CD4-positive, alpha-beta T cell treated with Interleukin-15 for 4 hours (primary cell): Measurements from ENCODE around the gene ATN1.

Experiments
- DNase-seq: peaks from one replicate; pipeline ENCODE4 v3.0.0-alpha.2; 2020; ENCODE audit warnings: low spot score

The ATN1 gene

DNA sequence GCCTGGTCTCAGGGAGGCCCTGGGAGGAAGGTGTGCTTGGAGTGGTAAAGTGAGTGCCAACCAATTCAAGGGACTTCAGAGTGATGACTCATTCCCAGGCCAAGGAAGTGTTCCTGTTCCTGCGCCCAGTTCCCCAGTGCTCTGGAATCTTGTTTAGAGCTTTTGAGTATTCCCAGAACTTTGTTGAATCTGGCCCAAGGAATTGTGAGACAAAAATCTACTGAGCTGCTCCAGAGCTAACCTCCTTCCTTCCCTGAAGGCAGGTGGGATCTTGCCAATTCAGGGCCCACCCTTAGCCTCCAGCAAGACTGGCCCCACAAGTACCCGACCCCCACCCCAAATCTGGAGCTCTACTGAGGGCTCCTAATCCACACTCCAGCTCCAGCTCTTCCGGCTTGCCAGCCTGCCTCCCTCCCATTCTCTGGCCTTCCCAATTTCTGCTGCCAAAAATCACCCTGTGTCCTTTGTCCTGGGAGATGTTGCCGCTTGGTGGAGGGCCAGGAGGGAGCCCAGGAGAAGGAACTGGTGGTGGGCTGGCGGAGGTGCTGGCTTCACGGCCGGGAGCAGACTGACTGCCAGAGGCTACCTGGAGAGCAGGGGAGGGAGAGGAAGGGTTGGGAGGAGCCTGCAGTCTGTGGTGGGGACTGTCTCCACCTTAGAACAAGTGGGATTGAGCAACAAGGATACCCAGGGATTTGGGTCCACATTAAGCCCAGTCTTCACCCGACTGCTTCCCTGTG, 2.0 kb upstream of the ATN1 start:
- no peak for DNase-seq

DNA sequence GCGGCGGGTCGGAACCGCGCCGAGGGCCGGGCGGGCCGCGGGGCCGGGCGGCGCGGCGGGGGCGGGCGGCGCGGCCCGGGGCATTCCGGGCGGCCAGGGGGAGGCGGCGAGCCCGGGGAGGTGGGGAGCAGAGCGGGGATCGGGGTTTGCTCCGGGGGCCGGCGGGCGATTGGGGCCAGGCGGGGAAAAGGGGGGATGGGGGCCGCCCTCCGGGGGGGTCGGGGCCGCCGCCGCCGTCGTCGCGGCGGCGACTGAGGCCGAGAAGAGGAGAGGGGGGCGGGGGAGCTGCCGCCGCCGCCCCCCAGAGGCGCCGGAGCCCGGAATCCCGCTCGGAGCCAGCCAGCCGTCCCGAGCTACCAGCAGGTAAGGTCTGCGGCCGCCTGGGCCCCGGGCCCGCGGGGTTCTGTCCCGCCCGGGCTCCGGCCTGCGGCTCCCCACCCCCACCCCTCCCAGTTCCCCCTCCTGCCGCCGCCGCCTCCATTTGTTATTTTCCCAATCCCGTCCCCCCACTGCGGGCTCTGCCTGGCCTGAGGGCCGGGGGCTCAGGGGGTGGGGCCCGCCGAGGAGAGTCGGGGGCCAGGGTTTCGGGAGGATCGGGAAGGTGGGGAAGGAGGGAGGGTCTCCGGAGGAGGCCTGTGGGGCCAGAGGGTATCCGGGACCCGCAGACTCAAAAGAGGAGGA, 403 bp downstream of the ATN1 start:
- no peak for DNase-seq

DNA sequence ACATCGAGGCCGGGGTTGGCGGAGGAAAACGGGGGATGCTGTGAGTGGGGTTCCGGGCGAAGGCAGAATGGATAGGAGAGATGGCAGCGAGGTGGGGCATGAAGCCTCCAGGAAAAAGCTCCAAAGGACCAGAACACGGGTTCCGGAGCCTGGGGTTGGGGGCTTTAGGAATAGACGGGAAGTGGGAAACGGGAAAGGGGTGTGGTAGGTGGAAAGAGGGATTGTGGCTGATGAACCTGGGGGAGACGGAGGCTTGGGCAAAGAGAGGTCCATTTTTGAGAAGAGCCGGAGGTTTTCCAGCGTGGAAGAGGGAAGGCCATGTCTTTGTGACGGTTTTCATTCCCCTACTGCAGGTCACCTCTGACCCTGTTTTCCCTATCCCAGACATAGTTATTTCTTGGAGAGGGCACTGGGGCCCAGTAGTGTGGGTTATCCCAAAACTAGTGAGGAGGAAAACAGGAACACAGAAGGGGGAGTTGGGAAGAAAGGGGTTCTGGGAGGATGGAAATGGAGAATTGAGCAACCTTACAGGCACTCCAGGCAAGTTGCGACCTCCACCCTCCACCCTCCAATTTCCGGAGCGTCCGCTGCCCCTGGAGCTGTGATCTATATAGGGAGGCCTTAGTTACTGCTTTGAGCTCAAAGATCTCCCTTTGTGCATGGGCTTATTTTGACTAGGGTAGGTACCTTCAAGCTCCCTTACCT, 1.1 kb downstream of the ATN1 start:
- DNase-seq: no peak

DNA sequence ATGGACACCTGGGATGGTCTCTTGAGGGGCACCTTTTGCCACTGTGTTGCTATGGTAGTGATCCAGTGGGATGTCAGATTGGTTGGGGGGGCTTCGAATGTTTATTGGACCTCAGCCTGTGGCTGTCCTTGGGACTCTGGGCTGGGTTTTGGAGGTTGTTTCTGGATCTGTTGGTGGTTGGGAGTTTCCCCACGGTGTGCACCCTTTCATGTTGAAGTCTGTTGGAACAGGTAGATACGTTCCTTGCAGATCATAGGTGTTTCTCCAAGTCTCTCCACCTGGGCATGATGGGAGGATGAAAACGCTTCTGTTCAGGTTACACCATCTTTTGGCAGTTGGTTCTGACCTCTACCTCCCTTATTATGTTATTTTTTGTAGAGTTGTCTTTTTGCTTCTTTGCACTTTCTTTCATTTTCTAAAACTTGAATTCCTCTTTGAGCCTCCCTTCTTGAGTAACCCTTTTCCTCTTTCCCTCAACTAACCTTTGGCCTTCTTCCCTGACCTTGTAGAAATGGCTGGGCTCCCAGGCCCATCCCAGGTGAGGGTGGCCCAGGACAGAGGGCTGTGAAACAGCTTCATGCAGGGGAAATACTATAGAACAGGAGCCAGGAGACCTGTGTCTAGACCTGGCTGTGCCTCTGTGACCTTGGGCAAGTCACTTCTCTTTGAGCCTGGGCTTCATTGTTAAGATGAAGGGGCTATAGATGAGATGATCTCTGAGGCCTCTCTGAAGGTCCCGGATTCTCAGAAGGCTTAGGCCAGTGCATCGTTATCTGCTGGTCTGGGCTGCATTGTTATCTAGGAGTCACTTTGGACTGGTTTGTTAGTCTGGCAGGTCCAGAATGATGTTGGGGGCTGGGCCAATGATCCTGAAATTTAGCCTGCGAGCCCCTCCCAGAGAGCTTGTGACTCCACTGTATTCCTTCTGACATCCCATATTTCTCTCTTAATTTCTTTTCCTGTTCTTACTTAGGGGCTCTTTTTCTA, 2.0 kb downstream of the ATN1 start:
- DNase-seq: no peak

DNA sequence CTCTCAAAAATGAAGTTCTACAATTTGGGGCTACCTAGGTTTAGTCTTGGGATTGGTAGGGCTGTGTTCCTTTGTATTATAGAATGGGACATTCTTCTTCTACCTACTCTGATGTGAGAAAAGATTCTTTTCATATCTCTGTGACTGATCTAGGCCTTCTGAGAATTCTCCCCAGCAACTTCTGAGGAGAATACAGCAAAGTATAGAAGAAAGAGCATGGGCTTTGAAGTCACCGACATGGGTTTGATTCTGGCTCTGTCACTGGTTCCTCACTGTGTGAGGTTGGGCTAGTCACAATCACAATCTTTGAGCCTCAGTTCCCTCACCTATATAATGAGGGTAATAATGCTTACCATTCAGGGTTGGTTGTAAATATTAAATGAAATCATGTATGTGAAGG, 5.0 kb downstream of the ATN1 start:
- no peak for DNase-seq

DNA sequence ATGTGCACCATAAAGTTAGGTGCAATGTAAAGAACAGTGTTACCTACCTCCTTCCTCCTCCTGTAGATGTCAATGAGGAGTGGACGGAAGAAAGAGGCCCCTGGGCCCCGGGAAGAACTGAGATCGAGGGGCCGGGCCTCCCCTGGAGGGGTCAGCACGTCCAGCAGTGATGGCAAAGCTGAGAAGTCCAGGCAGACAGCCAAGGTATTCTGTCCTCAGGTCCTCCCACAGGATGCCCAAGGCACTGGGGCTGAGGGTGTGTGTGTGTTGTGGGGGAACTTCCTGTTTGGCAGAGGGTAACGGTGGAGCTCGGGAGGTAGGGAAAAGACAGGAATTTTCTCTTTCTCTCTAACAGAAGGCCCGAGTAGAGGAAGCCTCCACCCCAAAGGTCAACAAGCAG, 6.4 kb downstream of the ATN1 start:
- no peak for DNase-seq

DNA sequence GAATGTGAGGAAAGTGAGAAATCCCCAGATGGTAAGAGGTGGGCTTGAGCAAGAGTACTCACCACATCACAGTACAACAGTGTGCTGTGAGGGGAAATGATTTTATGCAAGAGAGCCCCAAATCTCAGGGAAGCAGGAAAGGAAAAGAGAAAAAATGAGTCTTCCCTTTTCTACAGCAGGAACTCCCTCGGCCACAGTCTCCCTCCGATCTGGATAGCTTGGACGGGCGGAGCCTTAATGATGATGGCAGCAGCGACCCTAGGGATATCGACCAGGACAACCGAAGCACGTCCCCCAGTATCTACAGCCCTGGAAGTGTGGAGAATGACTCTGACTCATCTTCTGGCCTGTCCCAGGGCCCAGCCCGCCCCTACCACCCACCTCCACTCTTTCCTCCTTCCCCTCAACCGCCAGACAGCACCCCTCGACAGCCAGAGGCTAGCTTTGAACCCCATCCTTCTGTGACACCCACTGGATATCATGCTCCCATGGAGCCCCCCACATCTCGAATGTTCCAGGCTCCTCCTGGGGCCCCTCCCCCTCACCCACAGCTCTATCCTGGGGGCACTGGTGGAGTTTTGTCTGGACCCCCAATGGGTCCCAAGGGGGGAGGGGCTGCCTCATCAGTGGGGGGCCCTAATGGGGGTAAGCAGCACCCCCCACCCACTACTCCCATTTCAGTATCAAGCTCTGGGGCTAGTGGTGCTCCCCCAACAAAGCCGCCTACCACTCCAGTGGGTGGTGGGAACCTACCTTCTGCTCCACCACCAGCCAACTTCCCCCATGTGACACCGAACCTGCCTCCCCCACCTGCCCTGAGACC, 7.8 kb downstream of the ATN1 start:
- DNase-seq: no peak

DNA sequence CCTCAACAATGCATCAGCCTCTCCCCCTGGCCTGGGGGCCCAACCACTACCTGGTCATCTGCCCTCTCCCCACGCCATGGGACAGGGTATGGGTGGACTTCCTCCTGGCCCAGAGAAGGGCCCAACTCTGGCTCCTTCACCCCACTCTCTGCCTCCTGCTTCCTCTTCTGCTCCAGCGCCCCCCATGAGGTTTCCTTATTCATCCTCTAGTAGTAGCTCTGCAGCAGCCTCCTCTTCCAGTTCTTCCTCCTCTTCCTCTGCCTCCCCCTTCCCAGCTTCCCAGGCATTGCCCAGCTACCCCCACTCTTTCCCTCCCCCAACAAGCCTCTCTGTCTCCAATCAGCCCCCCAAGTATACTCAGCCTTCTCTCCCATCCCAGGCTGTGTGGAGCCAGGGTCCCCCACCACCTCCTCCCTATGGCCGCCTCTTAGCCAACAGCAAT, 8.5 kb downstream of the ATN1 start:
- DNase-seq: no peak

DNA sequence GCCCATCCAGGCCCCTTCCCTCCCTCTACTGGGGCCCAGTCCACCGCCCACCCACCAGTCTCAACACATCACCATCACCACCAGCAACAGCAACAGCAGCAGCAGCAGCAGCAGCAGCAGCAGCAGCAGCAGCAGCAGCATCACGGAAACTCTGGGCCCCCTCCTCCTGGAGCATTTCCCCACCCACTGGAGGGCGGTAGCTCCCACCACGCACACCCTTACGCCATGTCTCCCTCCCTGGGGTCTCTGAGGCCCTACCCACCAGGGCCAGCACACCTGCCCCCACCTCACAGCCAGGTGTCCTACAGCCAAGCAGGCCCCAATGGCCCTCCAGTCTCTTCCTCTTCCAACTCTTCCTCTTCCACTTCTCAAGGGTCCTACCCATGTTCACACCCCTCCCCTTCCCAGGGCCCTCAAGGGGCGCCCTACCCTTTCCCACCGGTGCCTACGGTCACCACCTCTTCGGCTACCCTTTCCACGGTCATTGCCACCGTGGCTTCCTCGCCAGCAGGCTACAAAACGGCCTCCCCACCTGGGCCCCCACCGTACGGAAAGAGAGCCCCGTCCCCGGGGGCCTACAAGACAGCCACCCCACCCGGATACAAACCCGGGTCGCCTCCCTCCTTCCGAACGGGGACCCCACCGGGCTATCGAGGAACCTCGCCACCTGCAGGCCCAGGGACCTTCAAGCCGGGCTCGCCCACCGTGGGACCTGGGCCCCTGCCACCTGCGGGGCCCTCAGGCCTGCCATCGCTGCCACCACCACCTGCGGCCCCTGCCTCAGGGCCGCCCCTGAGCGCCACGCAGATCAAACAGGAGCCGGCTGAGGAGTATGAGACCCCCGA, 9.1 kb downstream of the ATN1 start:
- no peak for DNase-seq

DNA sequence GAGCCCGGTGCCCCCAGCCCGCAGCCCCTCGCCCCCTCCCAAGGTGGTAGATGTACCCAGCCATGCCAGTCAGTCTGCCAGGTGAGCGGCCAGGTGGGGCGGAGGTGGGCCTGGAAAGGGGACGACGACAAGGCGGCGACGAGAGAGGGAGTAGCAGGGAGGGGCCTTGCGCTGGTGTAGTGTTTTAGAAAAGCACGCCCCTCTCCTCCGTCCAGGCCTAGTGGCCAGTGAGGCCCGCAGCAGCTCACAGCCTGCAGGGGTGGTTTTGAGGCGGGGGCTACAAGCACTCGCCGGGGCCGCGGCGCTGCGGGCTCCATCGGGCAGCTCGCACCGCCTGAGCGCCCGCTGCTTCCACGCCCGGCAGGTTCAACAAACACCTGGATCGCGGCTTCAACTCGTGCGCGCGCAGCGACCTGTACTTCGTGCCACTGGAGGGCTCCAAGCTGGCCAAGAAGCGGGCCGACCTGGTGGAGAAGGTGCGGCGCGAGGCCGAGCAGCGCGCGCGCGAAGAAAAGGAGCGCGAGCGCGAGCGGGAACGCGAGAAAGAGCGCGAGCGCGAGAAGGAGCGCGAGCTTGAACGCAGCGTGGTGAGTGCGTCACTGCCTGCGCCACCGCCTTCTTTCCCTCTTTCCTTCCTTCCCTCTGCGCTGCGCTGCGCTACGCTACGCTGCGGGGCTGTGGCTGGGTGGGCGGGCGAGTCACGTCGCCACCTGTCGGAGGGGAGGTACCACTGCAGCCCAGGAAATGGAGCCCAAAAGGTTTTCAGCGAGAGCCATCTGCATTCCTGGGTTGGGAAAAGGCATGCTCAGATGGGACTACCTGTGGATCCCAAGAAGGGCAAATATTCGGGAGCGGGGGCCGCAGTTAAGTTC, 10.0 kb downstream of the ATN1 start:
- DNase-seq: peak; percentile 94

DNA sequence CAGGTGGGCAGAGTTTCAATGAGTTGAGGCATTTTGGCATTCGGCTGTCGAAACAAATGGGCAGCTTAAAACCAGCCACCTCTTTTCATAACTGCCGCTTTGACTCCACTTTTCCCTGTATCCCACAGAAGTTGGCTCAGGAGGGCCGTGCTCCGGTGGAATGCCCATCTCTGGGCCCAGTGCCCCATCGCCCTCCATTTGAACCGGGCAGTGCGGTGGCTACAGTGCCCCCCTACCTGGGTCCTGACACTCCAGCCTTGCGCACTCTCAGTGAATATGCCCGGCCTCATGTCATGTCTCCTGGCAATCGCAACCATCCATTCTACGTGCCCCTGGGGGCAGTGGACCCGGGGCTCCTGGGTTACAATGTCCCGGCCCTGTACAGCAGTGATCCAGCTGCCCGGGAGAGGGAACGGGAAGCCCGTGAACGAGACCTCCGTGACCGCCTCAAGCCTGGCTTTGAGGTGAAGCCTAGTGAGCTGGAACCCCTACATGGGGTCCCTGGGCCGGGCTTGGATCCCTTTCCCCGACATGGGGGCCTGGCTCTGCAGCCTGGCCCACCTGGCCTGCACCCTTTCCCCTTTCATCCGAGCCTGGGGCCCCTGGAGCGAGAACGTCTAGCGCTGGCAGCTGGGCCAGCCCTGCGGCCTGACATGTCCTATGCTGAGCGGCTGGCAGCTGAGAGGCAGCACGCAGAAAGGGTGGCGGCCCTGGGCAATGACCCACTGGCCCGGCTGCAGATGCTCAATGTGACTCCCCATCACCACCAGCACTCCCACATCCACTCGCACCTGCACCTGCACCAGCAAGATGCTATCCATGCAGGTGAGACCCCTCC, 10.8 kb downstream of the ATN1 start:
- no peak for DNase-seq

DNA sequence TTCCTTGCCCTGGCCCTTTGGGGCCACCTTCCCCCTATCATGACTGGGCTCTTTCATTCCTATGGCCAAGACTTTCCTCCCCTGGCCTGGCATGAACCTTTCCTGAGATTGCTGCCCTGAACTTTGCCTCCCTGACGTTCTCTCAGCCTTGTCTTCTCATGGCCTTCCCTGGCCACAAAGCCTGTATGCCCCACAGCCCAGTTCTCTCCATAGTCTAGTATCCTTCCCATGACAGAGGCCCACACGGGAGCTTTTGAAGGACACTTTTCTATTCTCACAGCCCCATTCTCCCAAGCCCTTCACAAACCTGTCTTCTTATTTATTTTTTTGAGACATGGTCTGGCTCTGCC, 11.4 kb downstream of the ATN1 start:
- no peak for DNase-seq

DNA sequence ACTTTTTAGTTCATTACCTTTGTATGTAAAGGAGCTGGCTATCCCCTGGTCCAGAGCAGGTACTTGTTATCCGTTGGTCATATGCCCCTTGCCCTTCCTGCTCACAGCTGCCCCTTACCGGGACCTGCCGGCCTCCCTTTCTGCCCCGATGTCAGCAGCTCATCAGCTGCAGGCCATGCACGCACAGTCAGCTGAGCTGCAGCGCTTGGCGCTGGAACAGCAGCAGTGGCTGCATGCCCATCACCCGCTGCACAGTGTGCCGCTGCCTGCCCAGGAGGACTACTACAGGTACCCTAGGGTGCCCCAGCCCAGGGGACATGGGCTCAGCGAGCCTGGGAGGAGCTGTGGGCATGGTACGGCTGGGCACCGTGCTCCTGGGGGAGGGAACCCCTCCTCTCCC, 13.5 kb downstream of the ATN1 start:
- no peak for DNase-seq

DNA sequence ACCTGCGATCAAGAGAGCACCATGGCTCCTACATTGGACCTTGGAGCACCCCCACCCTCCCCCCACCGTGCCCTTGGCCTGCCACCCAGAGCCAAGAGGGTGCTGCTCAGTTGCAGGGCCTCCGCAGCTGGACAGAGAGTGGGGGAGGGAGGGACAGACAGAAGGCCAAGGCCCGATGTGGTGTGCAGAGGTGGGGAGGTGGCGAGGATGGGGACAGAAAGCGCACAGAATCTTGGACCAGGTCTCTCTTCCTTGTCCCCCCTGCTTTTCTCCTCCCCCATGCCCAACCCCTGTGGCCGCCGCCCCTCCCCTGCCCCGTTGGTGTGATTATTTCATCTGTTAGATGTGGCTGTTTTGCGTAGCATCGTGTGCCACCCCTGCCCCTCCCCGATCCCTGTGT, 14.0 kb downstream of the ATN1 start:
- DNase-seq: no peak

DNA sequence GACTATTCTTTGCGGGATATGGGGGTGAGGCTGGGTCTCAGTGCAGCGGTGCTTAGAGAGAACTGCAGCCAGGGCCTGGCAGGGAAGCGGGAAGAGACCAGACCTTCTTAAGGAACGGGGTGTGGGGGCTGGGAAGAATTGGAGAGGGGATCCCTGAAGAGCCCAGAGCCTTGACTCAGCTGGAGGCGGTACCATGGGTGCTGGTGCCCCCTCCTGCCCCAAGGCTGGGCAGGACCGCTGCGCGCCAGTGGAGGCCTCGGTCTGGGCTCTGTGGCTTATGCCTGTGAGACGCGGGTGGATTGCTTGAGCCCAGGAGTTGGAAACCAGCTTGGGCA, 14.5 kb downstream of the ATN1 start:
- no peak for DNase-seq

DNA sequence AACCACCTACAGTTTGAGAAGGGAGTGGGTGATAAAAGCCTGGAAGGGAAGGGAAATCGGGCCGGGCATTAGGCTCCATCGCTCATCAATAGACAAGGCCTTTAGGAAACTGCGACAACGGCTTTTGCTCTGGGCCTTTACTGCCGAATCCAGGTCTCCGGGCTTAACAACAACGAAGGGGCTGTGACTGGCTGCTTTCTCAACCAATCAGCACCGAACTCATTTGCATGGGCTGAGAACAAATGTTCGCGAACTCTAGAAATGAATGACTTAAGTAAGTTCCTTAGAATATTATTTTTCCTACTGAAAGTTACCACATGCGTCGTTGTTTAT, 15.6 kb downstream of the ATN1 start:
- DNase-seq: peak; percentile 90

DNA sequence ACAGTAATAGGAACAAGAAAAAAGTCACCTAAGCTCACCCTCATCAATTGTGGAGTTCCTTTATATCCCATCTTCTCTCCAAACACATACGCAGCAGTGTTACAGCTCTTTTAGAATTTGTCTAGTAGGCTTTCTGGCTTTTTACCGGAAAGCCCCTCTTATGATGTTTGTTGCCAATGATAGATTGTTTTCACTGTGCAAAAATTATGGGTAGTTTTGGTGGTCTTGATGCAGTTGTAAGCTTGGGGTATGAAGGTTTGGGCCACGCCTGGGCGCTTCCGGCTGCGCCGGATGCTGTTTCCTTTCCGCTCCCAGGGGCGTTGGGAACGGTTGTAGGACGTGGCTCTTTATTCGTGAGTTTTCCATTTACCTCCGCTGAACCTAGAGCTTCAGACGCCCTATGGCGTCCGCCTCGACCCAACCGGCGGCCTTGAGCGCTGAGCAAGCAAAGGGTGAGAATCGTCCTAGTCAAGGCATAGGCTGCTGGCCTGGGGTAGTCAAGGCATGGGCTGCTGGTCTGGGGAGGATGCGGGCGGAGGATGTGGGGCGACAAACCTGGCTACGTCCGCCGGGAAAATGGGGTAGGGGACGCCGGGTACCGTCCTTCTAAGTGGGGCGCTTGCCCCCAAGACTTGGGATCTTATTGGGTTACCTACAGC, 16.1 kb downstream of the ATN1 start, which contains the start of the genes C12orf57 and RNU7-1:
Gene C12orf57, plus strand, starts transcription at position 301 of the 659 bp plus-strand sequence. Its CDS starts 100 bp downstream, at position 401.
Gene RNU7-1, plus strand, starts transcription at position 95 of the 659 bp plus-strand sequence.
- DNase-seq: peak; percentile 81
